H1 (cell line): ENCODE measurements around the gene ARPC2.

Source experiments
- CTCF ChIP-seq, 3 experiments: IDR thresholded peaks; 1 replicate in 2 of 3; 2 replicates in 1 of 3; pipeline versions ENCODE4 v1.5.1 to v1.6.1; 2011; ENCODE audit warnings: low read length in 3 of 3, mild to moderate bottlenecking in 3 of 3, inconsistent platforms in 2 of 3, low read depth in 1 of 3, moderate library complexity in 1 of 3; ENCODE audit not compliant: insufficient read depth in 1 of 3; ENCODE audit errors: control extremely low read depth in 1 of 3
- EP300 ChIP-seq, 2 experiments: IDR thresholded peaks; 1 replicate in 1 of 2; 2 replicates in 1 of 2; pipeline ENCODE4 v1.6.1; 2011 to 2012; ENCODE audit warnings: low read depth in 2 of 2, low read length in 2 of 2, mild to moderate bottlenecking in 2 of 2, borderline replicate concordance in 1 of 2, inconsistent platforms in 1 of 2, moderate library complexity in 1 of 2
- EZH2 ChIP-seq: fragments of 200-600 bp; sonication (generic); IDR thresholded peaks from 2 replicates; pipeline ENCODE4 v1.7.1; 2012; ENCODE audit warnings: low read depth, mild to moderate bottlenecking, moderate library complexity, low read length, inconsistent platforms; ENCODE audit not compliant: severe bottlenecking
- GABPA ChIP-seq: IDR thresholded peaks from 2 replicates; pipeline ENCODE4 v1.6.1; 2011; ENCODE audit warnings: mild to moderate bottlenecking, low read length, moderate library complexity, borderline replicate concordance; ENCODE audit not compliant: insufficient read depth
- KDM4A ChIP-seq: IDR thresholded peaks from one replicate; pipeline ENCODE4 v1.7.1; 2012; ENCODE audit warnings: low read depth, mild to moderate bottlenecking, moderate library complexity, low read length, inconsistent platforms; ENCODE audit not compliant: severe bottlenecking
- MAX ChIP-seq: IDR thresholded peaks from 2 replicates; pipeline ENCODE4 v1.6.1; 2012; ENCODE audit warnings: inconsistent platforms
- POLR2A ChIP-seq, 2 experiments: IDR thresholded peaks; 1 replicate in 1 of 2; 2 replicates in 1 of 2; pipeline ENCODE4 v1.6.1; 2011; ENCODE audit warnings: low read depth in 2 of 2, low read length in 2 of 2, mild to moderate bottlenecking in 2 of 2; ENCODE audit errors: control extremely low read depth in 1 of 2
- POLR2AphosphoS5 ChIP-seq: IDR thresholded peaks from 2 replicates; pipeline ENCODE4 v1.6.1; 2011; ENCODE audit warnings: low read depth, low read length
- POU5F1 ChIP-seq: IDR thresholded peaks from 2 replicates; pipeline ENCODE4 v1.6.1; 2011; ENCODE audit warnings: low read depth, mild to moderate bottlenecking, low read length, moderate library complexity
- RFX5 ChIP-seq: IDR thresholded peaks from 2 replicates; pipeline ENCODE4 v1.6.1; 2011; ENCODE audit warnings: low read depth, low read length, improper control_type of control experiment, borderline replicate concordance
- SP1 ChIP-seq: IDR thresholded peaks from 2 replicates; pipeline ENCODE4 v1.6.1; 2011; ENCODE audit warnings: low read depth, low read length

DNA sequence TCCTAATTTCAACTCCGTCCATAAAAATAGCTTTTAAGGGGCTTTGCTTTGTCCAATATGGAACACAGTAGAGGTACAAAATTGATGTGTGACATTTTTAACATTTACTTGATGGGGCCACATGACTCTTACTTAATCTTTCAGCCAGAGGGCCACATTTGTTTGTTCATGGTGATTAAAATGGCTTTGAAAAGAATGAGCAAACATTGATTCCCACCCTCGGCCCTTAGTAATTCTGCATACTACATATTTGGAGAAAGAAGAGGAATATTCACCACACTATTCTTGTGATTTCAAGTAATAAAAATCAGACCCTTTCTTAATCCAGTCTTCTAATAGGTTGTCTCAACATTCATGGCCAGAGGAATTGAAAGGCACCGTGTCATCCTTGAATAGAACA lies 17.5 kb downstream of the ARPC2 start:
- TF ChIP-seq KDM4A (no peak), POU5F1 (no peak), CTCF (IDR thresholded peaks at IDR 0.05; ENCODE audit: control extremely low read depth in 1 of 3, insufficient read depth in 1 of 3, low read depth in 1 of 3, low read length in 3 of 3) (no peak), POLR2A (IDR thresholded peaks at IDR 0.05; ENCODE audit: control extremely low read depth in 1 of 2, low read depth in 2 of 2, low read length in 2 of 2) (no peak), EZH2 (no peak), POLR2AphosphoS5 (no peak), EP300 (IDR thresholded peaks at IDR 0.05; ENCODE audit: borderline replicate concordance in 1 of 2, low read depth in 2 of 2, low read length in 2 of 2) (no peak), GABPA (no peak), RFX5 (no peak), MAX (no peak), SP1 (no peak)
